Osteocyte (in vitro differentiated cells): Measurements from ENCODE around the gene NUCB1. TPM values are rescaled to one million over a fixed set of nuclear protein-coding genes. Genes with fewer than 3 reads are reported as not detected.
"Not testable (repeated sequence)": the region's sequence is repeated elsewhere in the genome, so short reads cannot be mapped to it uniquely, and the experiment has no call there.

Source experiments
- DNase-seq: peaks from one replicate; pipeline ENCODE4 v3.0.0; 2021; ENCODE audit warnings: mixed read lengths; ENCODE audit not compliant: unreplicated experiment; ENCODE audit errors: extremely low spot score
- H3K27ac Mint-ChIP-seq: one replicate; pipeline ENCODE4 v1.8.0; 2021; ENCODE audit warnings: mild to moderate bottlenecking, mixed read lengths; ENCODE audit not compliant: unreplicated experiment
- H3K27me3 Mint-ChIP-seq: one replicate; pipeline ENCODE4 v1.8.0; 2021; ENCODE audit warnings: mixed read lengths; ENCODE audit not compliant: unreplicated experiment
- H3K36me3 Mint-ChIP-seq: one replicate; pipeline ENCODE4 v1.8.0; 2021; ENCODE audit warnings: mixed read lengths; ENCODE audit not compliant: unreplicated experiment
- H3K4me1 Mint-ChIP-seq: one replicate; pipeline ENCODE4 v1.8.0; 2021; ENCODE audit warnings: mixed read lengths; ENCODE audit not compliant: unreplicated experiment
- H3K4me3 Mint-ChIP-seq: one replicate; pipeline ENCODE4 v1.8.0; 2021; ENCODE audit warnings: mild to moderate bottlenecking, moderate library complexity, mixed read lengths; ENCODE audit not compliant: unreplicated experiment
- H3K9me3 Mint-ChIP-seq: one replicate; pipeline ENCODE4 v1.8.0; 2021; ENCODE audit warnings: mixed read lengths; ENCODE audit not compliant: unreplicated experiment
- total RNA-seq: library from RNA; stranded (reverse); gene quantifications from 2 replicates; pipeline ENCODE4 v1.2.1, GENCODE V29; 2021
- TF ChIP-seq, protein P1 (sequence below): fragments of 200-600 bp; sonication (generic); IDR thresholded peaks from 2 replicates; pipeline ENCODE4 v1.5.0; 2021; ENCODE audit warnings: antibody characterized with exemption, mild to moderate bottlenecking, moderate library complexity

NUCB1 gene
- total RNA-seq, 1 donor from 2014 or later = 260 TPM

GRCh38 chr19:48877855-48878195 is 22.3 kb upstream of the NUCB1 start:
- Mint-ChIP-seq H3K27me3 (no peaks in the 10 kb centered on the region), H3K9me3 (no peaks in the 10 kb centered on the region), H3K4me3 (no peak overlapping the region), H3K36me3 (peaks cover 42% of the 10 kb centered on the region), H3K27ac (peak overlapping the region; percentile 44), H3K4me1 (peaks cover 31% of the 10 kb centered on the region)
- DNase-seq = no peak
- TF ChIP-seq, protein P1, sequence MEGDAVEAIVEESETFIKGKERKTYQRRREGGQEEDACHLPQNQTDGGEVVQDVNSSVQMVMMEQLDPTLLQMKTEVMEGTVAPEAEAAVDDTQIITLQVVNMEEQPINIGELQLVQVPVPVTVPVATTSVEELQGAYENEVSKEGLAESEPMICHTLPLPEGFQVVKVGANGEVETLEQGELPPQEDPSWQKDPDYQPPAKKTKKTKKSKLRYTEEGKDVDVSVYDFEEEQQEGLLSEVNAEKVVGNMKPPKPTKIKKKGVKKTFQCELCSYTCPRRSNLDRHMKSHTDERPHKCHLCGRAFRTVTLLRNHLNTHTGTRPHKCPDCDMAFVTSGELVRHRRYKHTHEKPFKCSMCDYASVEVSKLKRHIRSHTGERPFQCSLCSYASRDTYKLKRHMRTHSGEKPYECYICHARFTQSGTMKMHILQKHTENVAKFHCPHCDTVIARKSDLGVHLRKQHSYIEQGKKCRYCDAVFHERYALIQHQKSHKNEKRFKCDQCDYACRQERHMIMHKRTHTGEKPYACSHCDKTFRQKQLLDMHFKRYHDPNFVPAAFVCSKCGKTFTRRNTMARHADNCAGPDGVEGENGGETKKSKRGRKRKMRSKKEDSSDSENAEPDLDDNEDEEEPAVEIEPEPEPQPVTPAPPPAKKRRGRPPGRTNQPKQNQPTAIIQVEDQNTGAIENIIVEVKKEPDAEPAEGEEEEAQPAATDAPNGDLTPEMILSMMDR = no peak

DNA sequence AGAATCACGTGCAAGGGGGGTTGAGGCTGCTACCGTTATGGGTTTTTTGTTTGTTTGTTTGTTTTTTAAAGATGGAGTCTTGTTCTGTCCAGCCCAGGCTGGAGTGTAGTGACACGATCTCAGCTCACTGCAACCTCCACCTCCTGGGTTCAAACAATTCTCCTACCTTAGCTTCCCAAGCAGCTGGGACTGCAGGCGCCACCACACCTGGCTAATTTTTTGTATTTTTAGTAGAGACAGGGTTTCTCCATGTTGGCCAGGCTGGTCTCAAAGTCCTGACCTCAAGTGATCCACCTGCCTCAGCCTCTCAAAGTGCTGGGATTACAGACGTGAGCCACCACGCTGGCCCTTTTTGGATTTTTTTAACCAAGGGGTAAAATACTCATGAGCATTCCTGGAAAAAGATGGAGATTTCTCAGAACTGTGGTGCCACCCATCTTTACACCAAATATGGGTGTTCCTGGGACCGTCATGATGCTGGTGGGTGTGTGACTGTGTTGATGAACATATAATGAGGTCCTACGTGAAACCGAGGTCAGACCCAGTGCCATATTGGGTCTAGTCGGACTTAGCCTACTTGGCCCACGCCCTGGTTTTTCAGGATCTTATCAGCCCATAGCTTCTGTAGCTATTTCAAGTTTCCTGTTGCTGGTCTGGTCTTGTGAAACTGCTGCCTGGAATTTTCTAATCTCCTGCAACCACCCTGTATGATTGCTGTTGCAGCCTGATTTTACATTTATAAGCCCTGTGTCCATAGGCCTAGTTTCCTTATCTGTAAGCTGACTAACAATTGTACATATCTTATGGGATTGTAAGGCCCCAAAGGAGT is 21.7 kb upstream of the NUCB1 start:
- no peak overlapping the region for H3K4me3 Mint-ChIP-seq
- TF ChIP-seq, protein P1 = no peak

GRCh38 chr19:48879025-48879637 is 21.0 kb upstream of the NUCB1 start:
- Mint-ChIP-seq H3K27me3 (no peaks in the 10 kb centered on the region), H3K9me3 (no peaks in the 10 kb centered on the region), H3K4me3 (no peak overlapping the region), H3K27ac (no peak overlapping the region), H3K4me1 (peaks cover 21% of the 10 kb centered on the region), H3K36me3 (peaks cover 30% of the 10 kb centered on the region)
- TF ChIP-seq, protein P1 = no peak
- DNase-seq = no peak

More for the DNA sequence above, 21.7 kb upstream of the NUCB1 start:
- Mint-ChIP-seq H3K4me1 (peaks cover 28% of the 10 kb centered on the region), H3K36me3 (peaks cover 37% of the 10 kb centered on the region), H3K27me3 (no peaks in the 10 kb centered on the region), H3K27ac (peak overlapping the region; percentile 44), H3K9me3 (no peaks in the 10 kb centered on the region)
- DNase-seq = no peak

- H3K9me3 Mint-ChIP-seq, H3K27me3 Mint-ChIP-seq, DNase-seq, H3K4me3 Mint-ChIP-seq: not testable (repeated sequence)
- H3K4me1 Mint-ChIP-seq = peaks cover 17% of the 10 kb centered on the region
- peaks cover 24% of the 10 kb centered on the region for H3K36me3 Mint-ChIP-seq
- H3K27ac Mint-ChIP-seq = peak overlapping the region; percentile 23
These were observed 20.4 kb upstream of the NUCB1 start for GRCh38 chr19:48879696-48880095.

DNA sequence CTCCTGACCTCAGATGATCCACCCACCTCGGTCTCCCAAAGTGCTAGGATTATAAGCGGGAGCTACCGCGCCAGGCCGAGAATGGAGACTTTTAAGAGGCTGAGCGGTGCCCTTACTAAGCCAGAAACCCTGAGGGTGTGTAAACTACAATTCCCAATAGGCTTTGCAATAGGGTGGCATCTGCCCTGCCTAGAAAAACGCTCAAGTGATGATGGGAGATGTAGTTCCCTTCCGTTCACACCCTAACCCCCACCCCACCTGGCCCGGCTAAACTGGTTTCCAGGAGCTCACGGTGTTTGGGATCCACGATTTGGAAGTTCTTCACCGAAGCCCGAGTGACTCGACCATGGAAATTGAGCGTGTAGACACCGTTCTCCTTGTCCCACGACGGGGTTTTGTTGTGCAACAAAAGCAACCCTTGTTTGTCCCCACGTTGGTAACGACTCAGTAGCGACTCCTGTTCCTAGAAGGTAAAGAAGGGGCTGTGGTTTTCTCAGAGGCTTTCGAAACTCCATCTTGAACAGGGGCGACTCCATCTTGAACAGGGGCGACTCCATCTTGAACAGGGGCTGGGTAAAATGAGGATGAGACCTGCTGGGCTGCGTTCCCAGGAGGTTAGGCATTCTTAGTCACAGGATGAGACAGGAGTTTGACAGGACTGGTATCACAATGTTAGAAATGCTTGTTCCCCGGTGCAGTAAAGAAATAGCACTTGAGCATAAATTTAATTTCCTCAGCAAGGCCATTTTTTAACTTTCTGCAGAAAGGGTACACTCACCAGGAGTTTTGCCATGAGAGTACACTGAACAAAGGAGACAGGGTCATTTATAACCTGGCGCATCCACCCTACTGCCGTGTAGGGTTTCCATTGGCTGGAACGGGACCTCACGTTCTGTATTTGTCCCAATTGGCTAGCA is 18.1 kb upstream of the NUCB1 start:
- no peak overlapping the region for H3K27ac Mint-ChIP-seq
- peaks cover 7% of the 10 kb centered on the region for H3K36me3 Mint-ChIP-seq
- peaks cover 3% of the 10 kb centered on the region for H3K4me1 Mint-ChIP-seq
- H3K9me3 Mint-ChIP-seq = no peaks in the 10 kb centered on the region
- no peak for DNase-seq
- TF ChIP-seq, protein P1 = no peak
- no peaks in the 10 kb centered on the region for H3K27me3 Mint-ChIP-seq
- H3K4me3 Mint-ChIP-seq = no peak overlapping the region
